ENCODE measurements around the gene DHFR2. TPM values are rescaled to one million over a fixed set of nuclear protein-coding genes. Genes with fewer than 3 reads are reported as not detected.

DHFR2 gene
- total and polyA plus RNA-seq, 9 of the 15 experiments (the other 6 are each of a cell fraction or from before 2014, with no cell fraction given) = 0.64 to 1.7 (median 1.4) TPM

DNA sequence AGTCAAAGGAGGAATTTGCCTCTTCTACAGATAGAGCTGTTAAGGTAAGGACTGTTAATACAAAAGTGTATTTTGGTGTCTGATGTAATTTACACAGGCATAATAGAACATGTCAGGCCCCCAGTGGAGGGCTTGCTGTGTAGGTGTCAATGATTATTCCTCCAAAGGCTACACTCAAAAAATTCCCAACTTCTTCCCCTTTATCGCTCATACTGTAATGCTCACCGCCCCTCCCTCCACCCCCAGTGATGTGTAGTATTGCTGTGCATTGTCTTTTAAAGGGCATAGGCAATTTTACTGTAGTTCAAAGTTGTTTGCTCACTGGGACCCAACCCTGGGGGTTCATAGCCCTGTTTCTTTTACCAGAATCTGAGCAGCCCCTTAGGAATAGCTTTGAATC, 32.4 kb upstream of the DHFR2 start:
- POLR2A ChIA-PET = no interaction called here
- TF ChIP-seq RBM39 (optimal IDR thresholded peaks at IDR 0.05; ENCODE audit: low read depth, low read length) (no peak), RAD21 (CRISPR knock-in tag; conservative IDR thresholded peaks at IDR 0.05 in 1 of 2, IDR thresholded peaks at IDR 0.05 in 1 of 2) (no peak), ZSCAN32 (CRISPR knock-in tag; IDR thresholded peaks at IDR 0.05) (no peak), PTRF (tag; IDR thresholded peaks at IDR 0.05) (no peak), SMAD1 (IDR thresholded peaks at IDR 0.05; ENCODE audit: low read depth, low read length, partially characterized antibody) (no peak), TCFL5 (CRISPR knock-in tag; conservative IDR thresholded peaks at IDR 0.05) (no peak), MAFF (IDR thresholded peaks at IDR 0.05; ENCODE audit: low read length) (no peak), ZNF408 (CRISPR knock-in tag; IDR thresholded peaks at IDR 0.05; ENCODE audit: low read depth) (no peak), ZNF695 (CRISPR knock-in tag; IDR thresholded peaks at IDR 0.05) (no peak), ELF1 (tag; IDR thresholded peaks at IDR 0.05) (no peak), FIP1L1 (IDR thresholded peaks at IDR 0.05; ENCODE audit: low read depth, low read length, poor library complexity, severe bottlenecking) (no peak), ZNF354B (CRISPR knock-in tag; IDR thresholded peaks at IDR 0.05) (no peak), CCAR2 (IDR thresholded peaks at IDR 0.05; ENCODE audit: low read depth, low read length) (no peak), RUNX1 (IDR thresholded peaks at IDR 0.05; ENCODE audit: low read depth) (no peak), NFE2 (IDR thresholded peaks at IDR 0.05; ENCODE audit: low read depth) (no peak), TCF7 (IDR thresholded peaks at IDR 0.05; ENCODE audit: borderline replicate concordance) (no peak), FUS (optimal IDR thresholded peaks at IDR 0.05; ENCODE audit: low read depth, low read length) (no peak)
- TF ChIP-seq, protein P1, sequence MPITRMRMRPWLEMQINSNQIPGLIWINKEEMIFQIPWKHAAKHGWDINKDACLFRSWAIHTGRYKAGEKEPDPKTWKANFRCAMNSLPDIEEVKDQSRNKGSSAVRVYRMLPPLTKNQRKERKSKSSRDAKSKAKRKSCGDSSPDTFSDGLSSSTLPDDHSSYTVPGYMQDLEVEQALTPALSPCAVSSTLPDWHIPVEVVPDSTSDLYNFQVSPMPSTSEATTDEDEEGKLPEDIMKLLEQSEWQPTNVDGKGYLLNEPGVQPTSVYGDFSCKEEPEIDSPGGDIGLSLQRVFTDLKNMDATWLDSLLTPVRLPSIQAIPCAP (CRISPR knock-in tag; IDR thresholded peaks at IDR 0.05; ENCODE audit: borderline replicate concordance) = no peak
- TF ChIP-seq, protein P2, sequence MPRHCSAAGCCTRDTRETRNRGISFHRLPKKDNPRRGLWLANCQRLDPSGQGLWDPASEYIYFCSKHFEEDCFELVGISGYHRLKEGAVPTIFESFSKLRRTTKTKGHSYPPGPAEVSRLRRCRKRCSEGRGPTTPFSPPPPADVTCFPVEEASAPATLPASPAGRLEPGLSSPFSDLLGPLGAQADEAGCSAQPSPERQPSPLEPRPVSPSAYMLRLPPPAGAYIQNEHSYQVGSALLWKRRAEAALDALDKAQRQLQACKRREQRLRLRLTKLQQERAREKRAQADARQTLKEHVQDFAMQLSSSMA (CRISPR knock-in tag; IDR thresholded peaks at IDR 0.05) = no peak
- TF ChIP-seq, protein P3, sequence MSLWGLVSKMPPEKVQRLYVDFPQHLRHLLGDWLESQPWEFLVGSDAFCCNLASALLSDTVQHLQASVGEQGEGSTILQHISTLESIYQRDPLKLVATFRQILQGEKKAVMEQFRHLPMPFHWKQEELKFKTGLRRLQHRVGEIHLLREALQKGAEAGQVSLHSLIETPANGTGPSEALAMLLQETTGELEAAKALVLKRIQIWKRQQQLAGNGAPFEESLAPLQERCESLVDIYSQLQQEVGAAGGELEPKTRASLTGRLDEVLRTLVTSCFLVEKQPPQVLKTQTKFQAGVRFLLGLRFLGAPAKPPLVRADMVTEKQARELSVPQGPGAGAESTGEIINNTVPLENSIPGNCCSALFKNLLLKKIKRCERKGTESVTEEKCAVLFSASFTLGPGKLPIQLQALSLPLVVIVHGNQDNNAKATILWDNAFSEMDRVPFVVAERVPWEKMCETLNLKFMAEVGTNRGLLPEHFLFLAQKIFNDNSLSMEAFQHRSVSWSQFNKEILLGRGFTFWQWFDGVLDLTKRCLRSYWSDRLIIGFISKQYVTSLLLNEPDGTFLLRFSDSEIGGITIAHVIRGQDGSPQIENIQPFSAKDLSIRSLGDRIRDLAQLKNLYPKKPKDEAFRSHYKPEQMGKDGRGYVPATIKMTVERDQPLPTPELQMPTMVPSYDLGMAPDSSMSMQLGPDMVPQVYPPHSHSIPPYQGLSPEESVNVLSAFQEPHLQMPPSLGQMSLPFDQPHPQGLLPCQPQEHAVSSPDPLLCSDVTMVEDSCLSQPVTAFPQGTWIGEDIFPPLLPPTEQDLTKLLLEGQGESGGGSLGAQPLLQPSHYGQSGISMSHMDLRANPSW (CRISPR knock-in tag; IDR thresholded peaks at IDR 0.05) = no peak
- CTCF ChIA-PET (ENCODE audit: low intra/inter-chr PET ratio) = no interaction called here

More for the DNA sequence above, 32.4 kb upstream of the DHFR2 start:
- Histone ChIP-seq H3K4me3 (no peak overlapping the region), H4K20me1 (replicated peaks; ENCODE audit: control insufficient read depth, insufficient read depth, low read length) (no peaks in the 10 kb centered on the region), H3K9me3 (replicated peaks; ENCODE audit: control insufficient read depth, insufficient read depth, low read depth, low read length) (no peaks in the 10 kb centered on the region), H3K9ac (ENCODE audit: insufficient read depth in 1 of 2, low read depth in 2 of 2, low read length in 2 of 2) (no peak overlapping the region), H3K4me1 (replicated peaks in 1 of 2; ENCODE audit: control insufficient read depth in 2 of 2, insufficient read depth in 2 of 2, low read length in 2 of 2) (no peaks in the 10 kb centered on the region; a peak in 1 of 5 replicates), H3K27me3 (ENCODE audit: control insufficient read depth in 2 of 2, insufficient read depth in 2 of 2, low read length in 2 of 2) (no peaks in the 10 kb centered on the region), H3K79me2 (ENCODE audit: control insufficient read depth, insufficient read depth, low read length) (no peaks in the 10 kb centered on the region), H2AFZ (ENCODE audit: low read depth, low read length) (no peak overlapping the region), H3K36me3 (ENCODE audit: control insufficient read depth, insufficient read depth, low read length) (peaks cover 11% of the 10 kb centered on the region; the same call in 1 of the 3 replicates), H3K4me2 (ENCODE audit: insufficient read depth, low read length) (no peak overlapping the region), H3K9me1 (ENCODE audit: control insufficient read depth, insufficient read depth, low read length) (no peaks in the 10 kb centered on the region), H3K27ac (ENCODE audit: extremely low read depth, low read depth, low read length) (no peak overlapping the region)
- intact Hi-C loops (cut with micrococcal nuclease) (no loop called here), in situ Hi-C loops (cut with MboI) (no loop called here)
- FAIRE-seq = no peak
- no peak for DNase-seq (ENCODE audit: extremely low read depth in 1 of 4, low spot score in 3 of 4)
- no peak for ATAC-seq
- WGBS (ENCODE audit: insufficient coverage, low coverage, missing lambda C conversion rate) = 79% methylated on average over 2 of the region's 2 CpGs
- no TSS peak for BruUV-seq (replicated peaks)

Measured in K562 (cell line).